ENCODE measurements around the gene DOCK11.
A peak's percentile ranks its signal among the peaks of the same experiment; 100 is the strongest.

Gene DOCK11

GRCh38 chrX:118495061-118495921, at the start of gene DOCK11:
DOCK11 (plus strand) TSS chrX:118495815; CDS start chrX:118495972, 157 bp downstream.
- POLR2A ChIA-PET, result interaction anchor here (0.8 kb wide), 1 partner anchor 44 kb away, joined by 3 read pairs; no protein-coding TSS in a partner anchor
- TF ChIP-seq BHLHE40 (IDR thresholded peaks at IDR 0.05; ENCODE audit: borderline replicate concordance) (no peak), L3MBTL2 (conservative IDR thresholded peaks at IDR 0.05) (peak; percentile 96), CTBP1 (IDR thresholded peaks at IDR 0.05; ENCODE audit: borderline replicate concordance) (no peak), SP1 (IDR thresholded peaks at IDR 0.05) (no peak)
- DNase-seq (ENCODE audit: extremely low spot score), result peak; percentile 73
- CTCF ChIA-PET, result interaction anchor here (0.6 kb wide), 1 partner anchor 57 kb away, joined by 3 read pairs; no protein-coding TSS in a partner anchor

DNA sequence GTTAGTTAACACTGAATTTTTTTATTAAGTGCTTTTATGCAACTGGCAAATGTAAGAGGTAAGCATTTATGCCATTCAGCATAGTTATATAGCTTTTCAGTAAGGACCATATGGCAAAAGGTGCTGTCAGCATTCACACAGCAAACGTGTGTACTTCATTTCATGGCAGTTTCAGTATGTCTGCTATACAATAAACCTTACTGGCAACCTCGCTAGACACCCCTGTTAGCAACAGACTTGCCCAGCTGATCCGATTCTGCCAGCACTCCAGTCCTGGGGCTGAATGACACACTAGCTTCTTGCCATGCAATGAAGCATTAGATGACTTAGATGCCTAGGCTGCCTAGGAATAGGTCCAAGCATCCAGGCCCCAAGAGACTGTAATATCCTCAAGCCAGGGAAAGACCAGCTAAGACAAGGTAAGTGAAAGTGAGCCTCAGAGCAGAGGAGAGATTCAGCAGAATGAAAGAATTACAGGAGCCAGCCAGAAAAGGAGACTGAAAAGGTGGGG, 47.3 kb upstream of the DOCK11 start:
- ChIA-PET POLR2A (no interaction called here), CTCF (interaction anchor here (0.6 kb wide), 1 partner anchor 504 kb away, joined by 3 read pairs; no protein-coding TSS in a partner anchor)
- no peak for DNase-seq (ENCODE audit: extremely low spot score)
- TF ChIP-seq SP1 (IDR thresholded peaks at IDR 0.05), result no peak
- TF ChIP-seq NFRKB (IDR thresholded peaks at IDR 0.05), result no peak
- TF ChIP-seq L3MBTL2 (conservative IDR thresholded peaks at IDR 0.05), result no peak
- TF ChIP-seq SUZ12 (IDR thresholded peaks at IDR 0.05), result no peak
- no peak for TF ChIP-seq ELF4 (IDR thresholded peaks at IDR 0.05)
- TF ChIP-seq PKNOX1 (IDR thresholded peaks at IDR 0.05), result no peak
- no peak for TF ChIP-seq ARNT (IDR thresholded peaks at IDR 0.05)
- no peak for TF ChIP-seq TARDBP (IDR thresholded peaks at IDR 0.05)
- TF ChIP-seq BHLHE40 (IDR thresholded peaks at IDR 0.05; ENCODE audit: borderline replicate concordance), result no peak
- no peak for TF ChIP-seq FOXK2 (IDR thresholded peaks at IDR 0.05)
- TF ChIP-seq HDGF (IDR thresholded peaks at IDR 0.05; ENCODE audit: borderline replicate concordance), result no peak
- no peak for TF ChIP-seq LEF1 (IDR thresholded peaks at IDR 0.05; ENCODE audit: borderline replicate concordance)
- no peak for TF ChIP-seq FOXA1 (IDR thresholded peaks at IDR 0.05)
- no peak for TF ChIP-seq CTBP1 (IDR thresholded peaks at IDR 0.05; ENCODE audit: borderline replicate concordance)
- TF ChIP-seq ZNF384 (IDR thresholded peaks at IDR 0.05), result no peak
- TF ChIP-seq FOXM1 (IDR thresholded peaks at IDR 0.05; ENCODE audit: borderline replicate concordance), result no peak

- CTCF ChIA-PET, result no interaction called here
- DNase-seq (ENCODE audit: extremely low spot score), result no peak
- TF ChIP-seq SUZ12 (IDR thresholded peaks at IDR 0.05) (no peak), ELF4 (IDR thresholded peaks at IDR 0.05) (no peak), FOXA1 (IDR thresholded peaks at IDR 0.05) (no peak), ZNF384 (IDR thresholded peaks at IDR 0.05) (no peak), NFRKB (IDR thresholded peaks at IDR 0.05) (no peak), CTBP1 (IDR thresholded peaks at IDR 0.05; ENCODE audit: borderline replicate concordance) (no peak), TARDBP (IDR thresholded peaks at IDR 0.05) (no peak), FOXM1 (IDR thresholded peaks at IDR 0.05; ENCODE audit: borderline replicate concordance) (no peak), LEF1 (IDR thresholded peaks at IDR 0.05; ENCODE audit: borderline replicate concordance) (no peak), BHLHE40 (IDR thresholded peaks at IDR 0.05; ENCODE audit: borderline replicate concordance) (no peak), PKNOX1 (IDR thresholded peaks at IDR 0.05) (no peak), ARNT (IDR thresholded peaks at IDR 0.05) (no peak), SP1 (IDR thresholded peaks at IDR 0.05) (no peak), L3MBTL2 (conservative IDR thresholded peaks at IDR 0.05) (no peak), HDGF (IDR thresholded peaks at IDR 0.05; ENCODE audit: borderline replicate concordance) (no peak)
- POLR2A ChIA-PET, result no interaction called here
Observed at GRCh38 chrX:118455013-118455412, 40.6 kb upstream of the DOCK11 start.

DNA sequence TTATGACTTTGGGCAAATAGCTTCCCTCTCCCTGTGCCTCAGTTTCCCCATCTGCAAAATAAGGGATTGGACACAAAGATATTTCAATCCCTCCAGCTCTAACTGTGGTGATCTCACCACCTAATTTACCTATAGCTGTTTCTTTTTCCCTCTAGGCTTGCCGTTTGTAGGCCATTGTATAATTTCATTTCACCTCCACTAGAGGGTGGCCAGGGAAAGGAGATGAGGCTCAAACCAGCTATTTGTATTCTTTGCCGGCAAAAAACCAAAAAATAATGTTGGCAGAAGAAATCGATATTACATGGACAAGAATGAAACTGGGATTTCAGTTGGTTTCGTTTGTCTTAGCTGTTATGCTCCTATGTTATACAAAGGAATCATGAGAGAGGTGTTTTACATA, 36.1 kb upstream of the DOCK11 start:
- peak; percentile 63 for DNase-seq (ENCODE audit: extremely low spot score)
- TF ChIP-seq TARDBP (IDR thresholded peaks at IDR 0.05), result no peak
- ChIA-PET CTCF (interaction anchor here (0.7 to 2.2 kb wide), 8 partner anchors 9 to 156 kb away, joined by 3 to 38 read pairs (median 4); no protein-coding TSS in a partner anchor), POLR2A (interaction anchor here (1.4 kb wide), 1 partner anchor 142 kb away, joined by 5 read pairs; no protein-coding TSS in a partner anchor)

- ChIA-PET POLR2A (no interaction called here), CTCF (no interaction called here)
- DNase-seq (ENCODE audit: extremely low spot score), result no peak
- no peak for TF ChIP-seq PKNOX1 (IDR thresholded peaks at IDR 0.05)
- TF ChIP-seq HDGF (IDR thresholded peaks at IDR 0.05; ENCODE audit: borderline replicate concordance), result no peak
- TF ChIP-seq CTBP1 (IDR thresholded peaks at IDR 0.05; ENCODE audit: borderline replicate concordance), result no peak
- TF ChIP-seq ZNF384 (IDR thresholded peaks at IDR 0.05), result no peak
- no peak for TF ChIP-seq FOXK2 (IDR thresholded peaks at IDR 0.05)
- no peak for TF ChIP-seq ELF4 (IDR thresholded peaks at IDR 0.05)
- no peak for TF ChIP-seq FOXM1 (IDR thresholded peaks at IDR 0.05; ENCODE audit: borderline replicate concordance)
- TF ChIP-seq SP1 (IDR thresholded peaks at IDR 0.05), result no peak
- no peak for TF ChIP-seq LEF1 (IDR thresholded peaks at IDR 0.05; ENCODE audit: borderline replicate concordance)
- no peak for TF ChIP-seq TARDBP (IDR thresholded peaks at IDR 0.05)
- no peak for TF ChIP-seq FOXA1 (IDR thresholded peaks at IDR 0.05)
- no peak for TF ChIP-seq NFRKB (IDR thresholded peaks at IDR 0.05)
- TF ChIP-seq BHLHE40 (IDR thresholded peaks at IDR 0.05; ENCODE audit: borderline replicate concordance), result no peak
- no peak for TF ChIP-seq ARNT (IDR thresholded peaks at IDR 0.05)
- no peak for TF ChIP-seq L3MBTL2 (conservative IDR thresholded peaks at IDR 0.05)
- no peak for TF ChIP-seq SUZ12 (IDR thresholded peaks at IDR 0.05)
Observed at GRCh38 chrX:118464501-118464900, 31.1 kb upstream of the DOCK11 start.

All from HEK293T (cell line).